ENCODE data around the gene ANTKMT.

Gene ANTKMT

DNA sequence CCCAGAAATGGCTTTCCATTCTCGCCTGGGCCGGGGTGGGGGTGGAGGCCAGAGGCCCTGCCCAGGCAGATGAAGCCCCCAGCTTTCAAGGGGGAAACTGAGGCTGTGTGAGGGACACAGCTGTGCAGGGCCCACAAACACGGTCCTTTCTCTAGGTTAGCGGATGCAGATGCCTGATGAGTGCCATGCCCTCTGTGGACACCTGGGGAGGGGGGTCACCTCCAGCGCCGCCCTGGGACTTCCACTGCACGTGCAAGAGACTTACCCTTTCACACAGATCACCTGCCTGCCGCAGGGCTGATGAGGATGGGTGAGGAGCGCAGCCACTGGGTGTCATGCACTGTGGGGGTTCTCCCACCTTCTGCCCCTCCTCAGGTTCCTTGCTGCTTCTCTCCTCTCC lies 2.6 kb upstream of the ANTKMT start:
- DNase-seq (ENCODE audit: low spot score): no peak
- ATAC-seq (ENCODE audit: low read depth): no peak
- H3K27me3 ChIP-seq (ENCODE audit: insufficient read depth, poor library complexity, severe bottlenecking): no peaks in the 10 kb centered on the region
- peaks cover 7% of the 10 kb centered on the region; the same call in 1 of the 2 replicates for H3K36me3 ChIP-seq (ENCODE audit: low read depth)
- peaks cover 12% of the 10 kb centered on the region for H3K4me1 ChIP-seq (ENCODE audit: insufficient read depth, poor library complexity, severe bottlenecking)
- no peaks in the 10 kb centered on the region for H3K9me3 ChIP-seq (ENCODE audit: severe bottlenecking)
- H3K27ac ChIP-seq (ENCODE audit: poor library complexity, severe bottlenecking): no peak overlapping the region
- TF ChIP-seq, protein P1, sequence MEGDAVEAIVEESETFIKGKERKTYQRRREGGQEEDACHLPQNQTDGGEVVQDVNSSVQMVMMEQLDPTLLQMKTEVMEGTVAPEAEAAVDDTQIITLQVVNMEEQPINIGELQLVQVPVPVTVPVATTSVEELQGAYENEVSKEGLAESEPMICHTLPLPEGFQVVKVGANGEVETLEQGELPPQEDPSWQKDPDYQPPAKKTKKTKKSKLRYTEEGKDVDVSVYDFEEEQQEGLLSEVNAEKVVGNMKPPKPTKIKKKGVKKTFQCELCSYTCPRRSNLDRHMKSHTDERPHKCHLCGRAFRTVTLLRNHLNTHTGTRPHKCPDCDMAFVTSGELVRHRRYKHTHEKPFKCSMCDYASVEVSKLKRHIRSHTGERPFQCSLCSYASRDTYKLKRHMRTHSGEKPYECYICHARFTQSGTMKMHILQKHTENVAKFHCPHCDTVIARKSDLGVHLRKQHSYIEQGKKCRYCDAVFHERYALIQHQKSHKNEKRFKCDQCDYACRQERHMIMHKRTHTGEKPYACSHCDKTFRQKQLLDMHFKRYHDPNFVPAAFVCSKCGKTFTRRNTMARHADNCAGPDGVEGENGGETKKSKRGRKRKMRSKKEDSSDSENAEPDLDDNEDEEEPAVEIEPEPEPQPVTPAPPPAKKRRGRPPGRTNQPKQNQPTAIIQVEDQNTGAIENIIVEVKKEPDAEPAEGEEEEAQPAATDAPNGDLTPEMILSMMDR (IDR thresholded peaks at IDR 0.05; ENCODE audit: poor library complexity, severe bottlenecking): no peak
- no peak overlapping the region for H3K4me3 ChIP-seq (ENCODE audit: severe bottlenecking)

DNA sequence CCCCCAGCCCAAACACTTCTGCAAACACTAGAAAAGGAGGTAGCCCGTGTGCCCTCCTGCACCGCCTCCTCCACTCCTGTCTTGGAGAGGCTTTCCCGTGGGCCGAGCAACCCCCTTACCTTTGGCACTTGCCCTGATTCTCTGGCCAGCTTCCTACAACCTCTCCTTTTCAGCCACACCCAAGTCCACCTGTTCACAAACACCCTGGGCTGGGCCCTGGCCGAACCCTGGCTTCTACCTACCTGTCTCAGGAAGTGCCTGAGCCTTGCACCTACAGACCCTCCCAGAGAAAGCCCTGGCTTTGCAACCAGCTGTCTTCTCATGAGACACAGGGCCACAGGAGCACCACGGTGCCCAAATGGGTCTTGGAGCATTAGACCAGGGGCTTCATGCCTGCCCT lies 2.0 kb upstream of the ANTKMT start:
- Histone ChIP-seq H3K36me3 (ENCODE audit: low read depth) (peaks cover 7% of the 10 kb centered on the region; the same call in 1 of the 2 replicates), H3K4me3 (ENCODE audit: severe bottlenecking) (no peak overlapping the region), H3K9me3 (ENCODE audit: severe bottlenecking) (no peaks in the 10 kb centered on the region), H3K27ac (ENCODE audit: poor library complexity, severe bottlenecking) (no peak overlapping the region), H3K27me3 (ENCODE audit: insufficient read depth, poor library complexity, severe bottlenecking) (no peaks in the 10 kb centered on the region), H3K4me1 (ENCODE audit: insufficient read depth, poor library complexity, severe bottlenecking) (peaks cover 11% of the 10 kb centered on the region)
- no peak for DNase-seq (ENCODE audit: low spot score)
- TF ChIP-seq, protein P1 (IDR thresholded peaks at IDR 0.05; ENCODE audit: poor library complexity, severe bottlenecking): no peak
- no peak for ATAC-seq (ENCODE audit: low read depth)

DNA sequence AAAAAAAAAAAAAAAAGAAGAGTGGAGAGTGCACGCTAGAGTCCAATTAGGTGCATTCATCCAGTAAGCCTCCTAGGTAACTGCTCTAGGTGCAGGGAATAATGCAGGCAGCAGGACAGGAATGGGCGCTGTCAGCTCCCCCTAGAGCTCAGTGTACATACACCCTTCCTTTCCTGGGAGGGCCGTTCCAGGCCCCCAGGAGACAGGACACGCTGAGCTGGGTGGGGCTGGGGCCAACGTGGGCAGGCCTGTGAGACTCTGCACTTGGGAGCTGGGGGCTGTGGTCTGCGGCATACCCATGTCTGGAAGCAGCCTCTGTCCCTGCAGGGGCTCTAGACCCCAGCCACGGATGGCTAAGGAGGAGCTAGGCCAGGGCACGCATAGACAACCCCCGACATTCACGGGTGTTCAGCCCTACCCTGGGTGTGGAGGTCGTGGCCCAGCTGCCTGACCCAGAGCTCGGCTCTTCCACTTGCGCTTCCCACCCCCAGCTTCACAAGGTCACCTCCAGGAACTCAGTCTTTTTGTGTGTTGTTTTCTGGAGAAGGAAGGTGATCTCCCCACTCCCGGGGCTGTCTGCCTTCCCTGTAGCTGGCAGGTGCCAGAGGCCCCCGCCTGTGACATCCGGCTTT lies 1.0 kb upstream of the ANTKMT start:
- peak; percentile 23 for ATAC-seq (ENCODE audit: low read depth)
- Histone ChIP-seq H3K27ac (ENCODE audit: poor library complexity, severe bottlenecking) (peak overlapping the region; percentile 85), H3K27me3 (ENCODE audit: insufficient read depth, poor library complexity, severe bottlenecking) (no peaks in the 10 kb centered on the region), H3K9me3 (ENCODE audit: severe bottlenecking) (no peaks in the 10 kb centered on the region), H3K4me1 (ENCODE audit: insufficient read depth, poor library complexity, severe bottlenecking) (peaks cover 3% of the 10 kb centered on the region), H3K4me3 (ENCODE audit: severe bottlenecking) (peak overlapping the region; percentile 73), H3K36me3 (ENCODE audit: low read depth) (peaks cover 7% of the 10 kb centered on the region; the same call in 1 of the 2 replicates)
- TF ChIP-seq, protein P1 (IDR thresholded peaks at IDR 0.05; ENCODE audit: poor library complexity, severe bottlenecking): peak; percentile 15
- no peak for DNase-seq (ENCODE audit: low spot score)

DNA sequence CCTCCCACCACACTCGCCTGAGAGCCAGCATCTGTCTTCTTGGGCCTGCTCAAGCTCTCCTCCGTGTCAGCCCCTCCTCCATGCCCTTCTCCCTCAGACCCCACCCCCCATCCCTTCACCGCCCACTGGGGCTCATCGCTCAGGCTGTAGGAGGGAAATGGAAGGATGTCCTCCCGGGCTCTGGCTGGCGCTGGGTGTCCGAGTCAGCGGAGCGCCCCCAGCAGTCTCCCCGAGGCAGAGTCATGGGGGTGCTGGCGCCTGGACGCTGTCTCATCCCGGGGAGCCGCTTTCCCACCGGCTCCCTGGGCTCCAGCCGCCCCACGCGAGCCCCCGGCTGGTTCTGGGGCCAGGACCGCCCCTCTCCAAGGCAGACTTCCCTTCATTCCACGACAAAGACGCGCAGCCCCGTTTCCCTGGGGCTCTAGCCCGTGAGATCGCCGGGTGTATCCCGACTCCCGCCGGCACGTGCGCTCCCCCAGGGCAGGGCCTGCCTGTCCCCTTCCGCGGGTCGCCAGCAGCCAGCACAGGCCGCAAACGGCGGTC lies 428 bp upstream of the ANTKMT start:
- TF ChIP-seq, protein P1 (IDR thresholded peaks at IDR 0.05; ENCODE audit: poor library complexity, severe bottlenecking): peak; percentile 15
- DNase-seq (ENCODE audit: low spot score) (no peak), ATAC-seq (ENCODE audit: low read depth) (peak; percentile 20)
- Histone ChIP-seq H3K27ac (ENCODE audit: poor library complexity, severe bottlenecking) (peak overlapping the region; percentile 85), H3K36me3 (ENCODE audit: low read depth) (peaks cover 7% of the 10 kb centered on the region; the same call in 1 of the 2 replicates), H3K4me1 (ENCODE audit: insufficient read depth, poor library complexity, severe bottlenecking) (peaks cover 3% of the 10 kb centered on the region), H3K4me3 (ENCODE audit: severe bottlenecking) (peak overlapping the region; percentile 73), H3K9me3 (ENCODE audit: severe bottlenecking) (no peaks in the 10 kb centered on the region), H3K27me3 (ENCODE audit: insufficient read depth, poor library complexity, severe bottlenecking) (no peaks in the 10 kb centered on the region)

Data from RWPE2 (cell line).